Central memory CD8-positive, alpha-beta T cell (primary cell): Measurements from ENCODE around the gene MFGE8.
"Not testable (repeated sequence)": the region's sequence is repeated elsewhere in the genome, so short reads cannot be mapped to it uniquely, and the experiment has no call there.

Experiments used
- ATAC-seq: fragments of 150-1000 bp; cut with Tn5 transposase; replicated peaks from 2 replicates; pipeline ENCODE4 v1.10.0; 2022; ENCODE audit warnings: mild to moderate bottlenecking, moderate FRiP score, moderate number of reproducible peaks; ENCODE audit not compliant: poor library complexity, severe bottlenecking; ENCODE audit errors: extremely low read depth
- DNase-seq, 2 donors: peaks; one replicate each; pipeline ENCODE4 v3.0.0; 2021; ENCODE audit warnings: low spot score in 2 of 2
- H3K27ac Mint-ChIP-seq: one replicate; pipeline ENCODE4 v1.8.0; 2022; ENCODE audit warnings: low read depth, mild to moderate bottlenecking, moderate library complexity, mixed read lengths
- H3K27me3 Mint-ChIP-seq: one replicate; pipeline ENCODE4 v1.8.0; 2022; ENCODE audit warnings: mixed read lengths
- H3K36me3 Mint-ChIP-seq: one replicate; pipeline ENCODE4 v1.8.0; 2022; ENCODE audit warnings: mild to moderate bottlenecking, moderate library complexity, mixed read lengths; ENCODE audit not compliant: insufficient read depth
- H3K4me1 Mint-ChIP-seq: one replicate; pipeline ENCODE4 v1.8.0; 2022; ENCODE audit warnings: mixed read lengths
- H3K4me3 Mint-ChIP-seq: one replicate; pipeline ENCODE4 v1.8.0; 2022; ENCODE audit warnings: mild to moderate bottlenecking, moderate library complexity, mixed read lengths
- H3K9me3 Mint-ChIP-seq: one replicate; pipeline ENCODE4 v1.8.0; 2022; ENCODE audit warnings: mixed read lengths

Gene MFGE8

DNA sequence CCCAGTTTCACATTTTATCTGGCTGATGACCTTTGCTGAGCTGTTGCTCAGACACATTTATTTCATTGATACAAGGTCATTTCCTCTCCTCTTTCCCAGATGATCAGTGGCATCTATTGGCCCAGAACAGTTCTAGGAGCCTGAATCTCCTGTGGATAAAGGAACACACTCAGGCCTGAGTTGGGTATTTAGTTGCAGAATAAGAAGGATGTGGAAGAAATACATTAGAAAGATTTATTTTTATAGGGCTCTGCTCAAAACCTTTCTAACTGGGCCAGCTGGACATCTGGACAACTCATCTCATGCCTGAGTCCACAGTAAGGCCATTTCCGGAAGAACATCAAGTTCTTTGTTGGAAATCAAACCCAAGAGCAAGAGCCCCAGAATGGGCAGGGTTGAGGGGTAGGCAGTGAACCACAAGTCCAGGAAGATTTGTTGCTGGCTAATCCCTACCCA lies 19.7 kb upstream of the MFGE8 start:
- no peaks in the 10 kb centered on the region for H3K36me3 Mint-ChIP-seq
- H3K4me1 Mint-ChIP-seq, result no peaks in the 10 kb centered on the region
- no peaks in the 10 kb centered on the region for H3K9me3 Mint-ChIP-seq
- H3K4me3 Mint-ChIP-seq, result no peak overlapping the region
- DNase-seq, result no peak
- H3K27ac Mint-ChIP-seq, result no peak overlapping the region
- ATAC-seq, result no peak
- peaks cover 73% of the 10 kb centered on the region for H3K27me3 Mint-ChIP-seq

- no peaks in the 10 kb centered on the region for H3K36me3 Mint-ChIP-seq
- no peaks in the 10 kb centered on the region for H3K4me1 Mint-ChIP-seq
- peaks cover 73% of the 10 kb centered on the region for H3K27me3 Mint-ChIP-seq
- H3K4me3 Mint-ChIP-seq, result no peak overlapping the region
- H3K9me3 Mint-ChIP-seq, result no peaks in the 10 kb centered on the region
- H3K27ac Mint-ChIP-seq, result no peak overlapping the region
- DNase-seq (no peak), ATAC-seq (no peak)
Observed at GRCh38 chr15:88932271-88932874, 19.2 kb upstream of the MFGE8 start.

DNA sequence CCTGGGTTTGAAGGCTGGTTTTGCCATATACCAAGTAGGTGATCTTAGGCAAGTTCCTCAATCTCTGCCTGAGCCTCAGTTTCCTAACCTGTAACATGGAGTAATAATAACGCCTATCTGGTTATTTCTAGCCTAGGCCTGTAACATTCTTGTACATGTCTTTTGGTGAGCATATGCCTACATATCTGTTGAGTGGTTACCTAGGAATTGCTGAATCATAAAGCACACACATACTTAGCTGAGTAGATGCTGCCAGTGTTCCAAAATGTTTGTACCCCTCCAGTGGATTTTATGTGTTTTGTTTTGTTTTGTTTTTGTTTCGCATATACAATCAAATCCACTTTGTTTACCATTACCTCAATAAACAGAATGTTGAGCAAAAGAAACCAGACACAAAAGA lies 17.4 kb upstream of the MFGE8 start:
- Mint-ChIP-seq H3K9me3 (no peaks in the 10 kb centered on the region), H3K4me1 (no peaks in the 10 kb centered on the region), H3K4me3 (no peak overlapping the region), H3K27ac (no peak overlapping the region), H3K27me3 (peaks cover 60% of the 10 kb centered on the region), H3K36me3 (no peaks in the 10 kb centered on the region)
- DNase-seq, result no peak
- no peak for ATAC-seq

DNA sequence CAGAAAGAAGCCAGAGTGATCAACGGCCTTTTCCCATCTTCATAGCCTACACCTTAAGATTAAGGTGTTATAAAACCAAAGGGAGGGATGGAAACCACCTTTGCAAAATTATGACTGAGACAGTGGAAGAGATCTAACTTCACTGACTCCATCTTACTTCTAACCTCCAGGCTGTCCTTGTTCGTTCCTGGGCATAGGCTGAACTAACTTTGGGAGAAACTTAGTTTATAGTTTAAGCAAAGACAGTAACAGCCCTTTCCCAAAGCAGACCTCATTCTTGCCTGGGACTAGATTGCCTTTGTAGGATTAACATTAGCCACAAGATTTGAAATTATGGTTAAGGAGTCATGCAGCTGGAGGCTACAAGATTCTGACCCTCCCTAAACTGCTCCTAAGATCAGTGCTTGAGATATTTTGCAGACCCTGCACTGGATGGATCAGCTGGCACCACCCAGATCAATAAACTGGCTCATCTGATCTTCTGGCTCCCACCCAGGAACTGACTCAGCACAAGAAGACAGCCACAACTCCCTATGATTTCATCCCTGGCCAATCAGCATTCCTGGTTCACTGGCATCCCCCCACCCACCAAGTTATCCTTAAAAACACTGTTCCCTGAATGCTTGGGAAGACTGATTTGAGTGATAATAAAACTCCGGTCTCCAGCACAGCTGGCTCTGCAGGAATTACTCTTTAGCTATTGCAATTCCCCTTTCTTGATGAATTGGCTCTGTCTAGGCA lies 16.3 kb upstream of the MFGE8 start:
- H3K4me3 Mint-ChIP-seq, H3K9me3 Mint-ChIP-seq, H3K4me1 Mint-ChIP-seq, H3K36me3 Mint-ChIP-seq, ATAC-seq, H3K27ac Mint-ChIP-seq, DNase-seq: not testable (repeated sequence)
- H3K27me3 Mint-ChIP-seq, result peaks cover 50% of the 10 kb centered on the region

- not testable (repeated sequence) for DNase-seq, H3K4me3 Mint-ChIP-seq, H3K4me1 Mint-ChIP-seq, H3K9me3 Mint-ChIP-seq, H3K27ac Mint-ChIP-seq, H3K36me3 Mint-ChIP-seq, ATAC-seq
- H3K27me3 Mint-ChIP-seq, result peaks cover 40% of the 10 kb centered on the region
Observed at GRCh38 chr15:88928192-88928591, 15.0 kb upstream of the MFGE8 start.

- not testable (repeated sequence) for ATAC-seq, H3K4me1 Mint-ChIP-seq, H3K36me3 Mint-ChIP-seq, H3K27ac Mint-ChIP-seq, DNase-seq, H3K9me3 Mint-ChIP-seq, H3K4me3 Mint-ChIP-seq
- peaks cover 19% of the 10 kb centered on the region for H3K27me3 Mint-ChIP-seq
Observed at GRCh38 chr15:88925648-88926047, 12.5 kb upstream of the MFGE8 start.

DNA sequence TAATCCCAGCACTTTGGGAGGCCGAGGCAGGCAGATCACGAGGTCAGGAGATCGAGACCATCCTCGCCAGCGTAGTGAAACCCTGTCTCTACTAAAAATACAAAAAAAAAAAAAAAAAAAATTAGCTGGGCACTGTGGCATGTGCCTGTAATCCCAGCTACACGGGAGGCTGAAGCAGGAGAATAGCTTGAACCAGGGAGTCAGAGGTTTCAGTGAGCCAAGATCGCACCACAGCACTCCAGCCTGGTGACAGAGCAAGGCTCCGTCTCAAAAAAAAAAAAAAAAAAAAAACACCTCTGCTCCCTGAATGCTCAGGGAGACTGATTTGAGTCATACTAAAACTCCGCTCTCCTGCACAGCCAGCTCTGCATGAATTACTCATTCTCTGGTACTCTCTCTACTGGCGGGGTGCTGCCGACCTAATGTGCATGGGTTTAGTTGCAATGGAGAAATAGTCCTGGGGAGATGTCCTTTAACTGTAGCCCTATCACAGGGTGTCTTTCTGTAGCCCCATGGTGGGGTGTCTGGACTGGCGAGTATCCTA lies 7.8 kb upstream of the MFGE8 start:
- H3K27me3 Mint-ChIP-seq, result peaks cover 46% of the 10 kb centered on the region
- not testable (repeated sequence) for DNase-seq, H3K9me3 Mint-ChIP-seq, ATAC-seq, H3K4me1 Mint-ChIP-seq, H3K27ac Mint-ChIP-seq, H3K4me3 Mint-ChIP-seq, H3K36me3 Mint-ChIP-seq

DNA sequence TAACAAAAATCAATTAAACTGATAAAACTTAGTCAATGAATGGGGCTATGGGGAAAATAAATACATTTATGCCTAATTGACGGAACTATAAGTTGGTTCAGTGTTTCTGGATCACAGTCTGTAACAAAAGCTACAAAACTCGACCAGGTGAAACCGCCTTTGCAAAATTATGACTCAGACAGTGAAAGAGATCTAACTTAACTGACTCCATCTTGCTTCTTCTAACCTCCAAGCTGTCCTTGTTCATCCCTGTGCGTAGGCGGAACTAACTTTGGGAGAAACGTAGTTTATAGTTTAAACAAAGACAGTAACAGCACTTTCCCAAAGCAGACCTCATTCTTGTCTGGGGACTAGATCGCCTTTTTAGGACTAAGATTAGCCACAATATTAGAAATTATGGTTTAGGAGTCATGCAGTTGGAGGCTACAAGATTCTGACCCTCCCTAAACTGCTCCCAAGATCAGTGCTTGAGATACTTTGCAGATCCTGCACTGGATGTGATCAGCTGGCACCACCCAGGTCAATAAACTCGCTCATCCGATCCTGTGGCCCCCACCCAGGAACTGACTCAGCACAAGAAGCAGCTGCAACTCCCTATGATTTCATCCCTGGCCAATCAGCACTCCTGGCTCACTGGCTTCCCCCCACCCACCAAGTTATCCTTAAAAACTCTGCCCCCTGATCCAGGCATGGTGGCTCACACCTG lies 7.2 kb upstream of the MFGE8 start:
- no peak for ATAC-seq
- Mint-ChIP-seq H3K27me3 (peaks cover 47% of the 10 kb centered on the region), H3K4me1 (no peaks in the 10 kb centered on the region), H3K27ac (no peak overlapping the region), H3K4me3 (no peak overlapping the region), H3K9me3 (no peaks in the 10 kb centered on the region), H3K36me3 (no peaks in the 10 kb centered on the region)
- no peak for DNase-seq

- no peak for DNase-seq
- Mint-ChIP-seq H3K27ac (no peak overlapping the region), H3K36me3 (no peaks in the 10 kb centered on the region), H3K27me3 (peaks cover 47% of the 10 kb centered on the region), H3K9me3 (no peaks in the 10 kb centered on the region), H3K4me1 (peaks cover under 1% of the 10 kb centered on the region), H3K4me3 (no peak overlapping the region)
- ATAC-seq, result no peak
Observed at GRCh38 chr15:88918738-88919137, 5.6 kb upstream of the MFGE8 start.

DNA sequence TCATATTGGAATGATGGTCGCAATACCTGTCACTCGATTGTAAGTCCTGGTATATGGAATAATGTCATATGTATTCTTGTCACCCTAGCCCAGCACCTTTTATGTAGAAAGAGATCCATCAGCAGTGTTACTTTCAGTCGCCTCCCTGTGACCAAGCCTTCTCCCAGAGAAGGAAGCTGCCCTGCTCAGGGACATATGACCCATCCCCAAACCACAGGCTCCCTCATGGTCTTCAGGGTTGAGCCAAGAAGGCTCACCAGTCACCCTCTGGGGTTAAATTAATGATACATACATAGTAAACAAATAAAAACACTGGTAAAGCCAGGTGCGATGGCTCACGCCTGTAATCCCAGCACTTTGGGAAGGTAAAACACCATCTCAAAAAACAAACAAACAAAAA lies 4.6 kb upstream of the MFGE8 start:
- Mint-ChIP-seq H3K27me3 (peaks cover 47% of the 10 kb centered on the region), H3K4me3 (no peak overlapping the region), H3K9me3 (no peaks in the 10 kb centered on the region), H3K36me3 (no peaks in the 10 kb centered on the region), H3K4me1 (peaks cover 5% of the 10 kb centered on the region), H3K27ac (no peak overlapping the region)
- no peak for ATAC-seq
- DNase-seq, result no peak

DNA sequence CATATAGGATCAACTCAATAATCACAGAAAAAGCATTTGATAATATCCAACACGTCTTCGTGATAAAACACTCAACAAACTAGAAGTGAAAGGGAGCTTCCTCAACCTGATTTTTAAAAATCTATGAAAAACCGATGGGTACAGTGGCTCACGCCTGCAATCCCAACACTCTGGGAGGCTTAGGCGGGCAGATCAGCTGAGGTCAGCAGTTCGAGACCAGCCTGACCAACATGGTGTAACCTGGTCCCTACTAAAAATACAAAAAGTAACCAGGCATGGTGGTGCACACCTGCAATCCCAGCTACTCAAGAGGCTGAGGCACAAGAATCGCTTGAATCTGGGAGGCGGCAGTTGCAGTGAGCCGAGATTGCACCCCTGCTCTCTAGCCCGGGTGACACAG lies 2.2 kb upstream of the MFGE8 start:
- Mint-ChIP-seq H3K9me3 (no peaks in the 10 kb centered on the region), H3K27me3 (peaks cover 44% of the 10 kb centered on the region), H3K4me1 (peaks cover 10% of the 10 kb centered on the region), H3K36me3 (no peaks in the 10 kb centered on the region), H3K27ac (no peak overlapping the region), H3K4me3 (no peak overlapping the region)
- ATAC-seq (no peak), DNase-seq (no peak)

- H3K36me3 Mint-ChIP-seq, result no peaks in the 10 kb centered on the region
- H3K9me3 Mint-ChIP-seq, result no peaks in the 10 kb centered on the region
- peak overlapping the region; percentile 94 for H3K4me3 Mint-ChIP-seq
- H3K27me3 Mint-ChIP-seq, result peaks cover 28% of the 10 kb centered on the region
- peaks cover 10% of the 10 kb centered on the region for H3K4me1 Mint-ChIP-seq
- DNase-seq (no peak), ATAC-seq (no peak)
- H3K27ac Mint-ChIP-seq, result peak overlapping the region; percentile 88
Observed at GRCh38 chr15:88913850-88914169, 631 bp upstream of the MFGE8 start.

GRCh38 chr15:88912500-88912921 lies 668 bp downstream of the MFGE8 start:
- Mint-ChIP-seq H3K9me3 (no peaks in the 10 kb centered on the region), H3K27me3 (peaks cover 17% of the 10 kb centered on the region), H3K4me1 (peaks cover 10% of the 10 kb centered on the region), H3K36me3 (no peaks in the 10 kb centered on the region), H3K27ac (peak overlapping the region; percentile 10), H3K4me3 (peak overlapping the region; percentile 94)
- DNase-seq (no peak), ATAC-seq (no peak)
